ENCODE measurements around the gene HIF1AN.
A peak's percentile ranks its signal among the peaks of the same experiment; 100 is the strongest.
"Not testable (repeated sequence)": the region's sequence is repeated elsewhere in the genome, so short reads cannot be mapped to it uniquely, and the experiment has no call there.

The HIF1AN gene

DNA sequence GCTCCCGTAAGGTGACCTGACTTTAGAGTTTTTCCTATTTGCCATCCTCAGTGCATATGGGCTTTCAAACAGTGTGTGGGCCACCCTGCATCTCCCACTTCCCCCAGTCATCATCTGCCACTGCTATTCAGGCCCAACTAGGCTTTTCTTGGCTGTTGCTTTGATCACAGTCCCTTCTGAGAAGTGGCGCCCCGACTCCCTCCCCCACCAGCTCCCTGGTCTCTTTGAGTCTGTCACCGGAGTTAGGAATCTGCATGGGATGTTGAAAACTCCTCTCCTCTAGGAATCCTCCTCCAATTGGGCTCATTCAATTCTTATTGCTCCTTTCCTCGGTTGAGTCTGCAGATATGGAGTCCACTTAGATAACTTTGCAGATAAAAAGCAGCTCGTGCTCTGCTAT is 32.1 kb downstream of the HIF1AN start:
- DNase-seq = no peak

DNA sequence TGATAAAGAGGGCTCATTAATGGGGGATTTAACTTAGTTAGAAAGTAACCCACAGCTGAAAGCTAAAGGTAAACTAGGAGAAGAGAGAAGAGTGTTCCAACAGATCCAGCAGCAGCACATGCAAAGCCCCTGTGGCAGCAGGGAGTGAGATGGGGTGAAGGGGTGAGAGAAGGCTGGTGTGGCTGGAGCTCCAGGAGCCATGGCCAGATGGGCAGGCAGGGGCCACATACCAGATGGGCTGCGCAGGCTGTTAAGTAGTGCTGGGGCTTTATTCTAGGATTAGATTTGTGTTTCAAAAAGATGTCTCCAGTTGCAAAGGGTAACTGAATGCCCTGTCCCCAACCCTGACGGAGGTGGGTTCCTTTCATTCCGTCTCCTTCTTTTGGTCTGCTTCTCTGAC is 33.2 kb downstream of the HIF1AN start:
- DNase-seq = no peak

DNA sequence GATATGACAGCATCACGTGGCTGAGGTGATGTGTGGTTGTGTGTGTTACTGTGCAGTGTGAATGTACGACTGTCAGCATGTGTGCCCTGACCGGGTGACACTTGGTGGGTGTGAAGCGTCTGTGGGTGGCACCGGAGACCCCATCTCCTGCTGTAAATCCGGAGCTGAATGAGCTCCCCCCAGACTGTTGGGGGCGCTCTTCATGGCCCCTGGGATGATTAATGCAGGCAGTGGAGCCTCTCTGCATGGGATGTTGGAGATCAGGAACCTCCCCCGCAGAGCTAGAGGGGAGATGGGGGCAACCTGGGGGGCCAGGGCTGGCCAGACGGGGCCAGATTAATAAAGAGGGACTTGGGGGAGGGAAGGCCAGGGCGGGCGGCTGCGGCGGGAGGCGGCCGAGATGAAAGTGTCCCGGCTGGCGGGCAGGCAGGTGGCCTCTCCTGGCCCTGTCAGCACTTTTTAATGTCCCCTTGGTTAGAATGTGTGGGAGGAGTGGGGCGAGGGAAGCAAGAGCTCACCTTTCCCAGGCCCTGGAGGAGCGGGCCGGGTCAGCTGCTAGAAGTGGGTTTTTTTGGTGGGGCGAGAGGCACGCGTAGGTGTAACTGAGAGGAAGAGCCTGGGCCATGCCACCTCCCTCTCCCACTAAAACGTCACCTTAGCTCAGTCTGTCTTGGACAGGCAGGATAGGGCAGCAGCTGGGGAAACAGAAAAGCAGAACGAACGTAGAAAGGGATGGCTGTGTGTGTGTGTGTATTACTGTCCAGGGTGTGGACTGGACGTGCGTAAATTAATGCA is 34.1 kb downstream of the HIF1AN start:
- peak; percentile 38 for DNase-seq

- DNase-seq = no peak
Measured at GRCh38 chr10:100570506-100570905, 34.8 kb downstream of the HIF1AN start.

DNA sequence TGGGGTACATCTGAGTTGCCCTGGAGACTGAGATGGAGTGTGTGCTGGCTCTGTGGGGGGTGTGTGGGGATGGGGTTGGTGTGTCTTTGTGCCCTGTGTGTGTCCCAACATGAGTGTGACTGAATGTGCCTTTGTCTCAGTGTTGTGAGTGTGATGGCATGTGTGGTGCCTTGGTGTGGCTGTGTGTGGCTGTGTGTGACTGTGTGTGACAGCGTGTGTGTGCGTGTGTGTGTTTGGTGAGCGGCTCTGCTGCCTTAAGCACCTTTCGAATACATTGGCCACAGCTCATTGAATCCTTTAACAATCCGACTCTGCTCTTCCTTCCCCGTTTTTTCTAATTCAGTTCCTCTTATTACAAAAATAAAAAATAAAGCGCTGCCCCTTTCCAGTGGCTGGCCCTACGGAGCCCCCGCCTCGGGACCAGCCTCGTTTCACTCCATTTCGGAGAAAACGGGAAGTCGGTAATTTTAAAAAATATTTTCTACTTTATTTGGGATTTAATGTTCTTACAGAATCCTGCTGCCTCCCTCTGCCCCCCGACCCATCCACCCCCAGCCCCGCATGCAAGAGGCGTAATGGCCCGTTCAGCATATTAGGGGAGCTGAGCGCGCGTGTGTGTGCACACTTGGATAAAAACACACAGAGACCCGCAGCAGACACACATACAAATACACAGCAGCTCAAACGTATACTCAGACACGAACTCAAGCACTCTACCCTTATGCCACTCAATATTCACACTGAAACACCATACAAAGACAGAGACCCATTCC is 35.5 kb downstream of the HIF1AN start:
- DNase-seq = no peak

- not testable (repeated sequence) for DNase-seq
Measured at GRCh38 chr10:100575146-100575545, 39.4 kb downstream of the HIF1AN start.

- DNase-seq = no peak
Measured at GRCh38 chr10:100575585-100576281, 40.0 kb downstream of the HIF1AN start.

GRCh38 chr10:100576282-100576635 is 40.5 kb downstream of the HIF1AN start:
- DNase-seq = no peak

GRCh38 chr10:100579261-100580090 is 43.7 kb downstream of the HIF1AN start:
- no peak for DNase-seq

DNA sequence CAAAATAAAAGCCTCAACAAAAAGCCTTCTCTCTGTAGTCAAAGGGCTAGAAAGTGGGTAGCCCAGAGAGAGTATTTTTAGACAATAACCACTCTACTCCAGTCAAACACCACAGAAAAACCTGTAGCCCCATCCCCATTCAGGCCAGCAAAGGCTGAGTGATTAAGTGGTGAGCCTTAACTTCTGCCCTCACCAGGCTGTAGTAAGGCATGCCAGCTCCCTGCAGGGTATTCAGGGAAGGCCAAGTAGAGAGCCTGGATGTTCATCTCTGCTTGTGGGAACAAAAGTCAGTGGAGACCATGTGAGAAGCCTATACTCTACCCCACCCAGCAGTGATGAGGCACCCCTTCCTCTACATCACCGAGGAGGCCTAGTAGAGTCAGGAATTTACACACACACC is 51.2 kb downstream of the HIF1AN start:
- no peak for DNase-seq

DNA sequence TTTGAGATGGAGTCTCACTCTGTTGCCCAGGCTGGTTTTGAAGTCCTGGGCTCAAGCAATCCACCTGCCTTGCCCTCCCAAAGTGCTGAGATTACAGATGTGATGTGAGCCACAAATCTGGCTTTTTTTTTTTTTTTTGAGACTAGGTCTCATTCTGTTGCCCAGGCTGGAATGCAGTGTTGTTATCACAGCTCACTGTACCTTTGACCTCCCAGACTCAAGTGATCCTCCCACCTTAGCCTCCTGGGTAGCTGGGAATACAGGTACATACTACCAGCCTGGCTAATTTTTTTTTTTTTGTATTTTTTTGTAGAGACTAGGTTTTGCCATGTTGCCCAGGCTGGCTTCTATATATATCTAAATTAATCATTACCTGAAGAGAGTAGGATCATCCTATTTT is 62.4 kb downstream of the HIF1AN start:
- no peak for DNase-seq

- no peak for DNase-seq
Measured at GRCh38 chr10:100600218-100600617, 64.5 kb downstream of the HIF1AN start.

- DNase-seq = no peak
Measured at GRCh38 chr10:100607439-100607838, 71.7 kb downstream of the HIF1AN start.

Data from stimulated activated CD8-positive, alpha-beta memory T cell treated with anti-CD3 and anti-CD28 coated beads, Interleukin-4, amount 100 ng/mL, for 48 hours (primary cell).